ENCODE measurements around the gene MYOT. TPM values are rescaled to one million over a fixed set of nuclear protein-coding genes. Genes with fewer than 3 reads are reported as not detected.

Gene MYOT
- total RNA-seq, 4 donors from 2014 or later = 19.4 to 35.6 (median 30.0) TPM

DNA sequence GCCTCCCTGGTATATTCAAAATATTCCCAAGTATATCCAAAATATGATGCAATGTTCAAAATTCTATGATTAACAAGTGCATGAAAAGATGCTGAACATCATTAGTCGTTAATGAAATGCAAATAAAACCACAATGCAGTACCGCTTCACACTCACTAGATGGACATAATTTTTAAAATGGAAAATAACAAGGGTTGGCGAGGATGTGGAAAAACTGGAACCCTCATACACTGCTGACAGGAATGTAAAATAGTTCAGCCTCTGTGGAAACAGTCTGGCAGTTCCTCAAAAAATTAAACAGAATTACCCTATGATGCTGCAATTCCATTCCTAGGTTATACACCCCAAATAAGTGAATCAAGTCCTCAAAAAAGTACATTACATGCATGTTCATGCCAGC, 36.1 kb upstream of the MYOT start:
- Histone ChIP-seq H3K36me3 (no peaks in the 10 kb centered on the region), H3K9me3 (no peaks in the 10 kb centered on the region), H3K4me3 (no peak overlapping the region), H3K27ac (replicated peaks in 1 of 4) (peak overlapping the region; percentile 30 to 80 (median 78)), H3K4me1 (peaks cover 31 to 77% (median 58%) of the 10 kb centered on the region in 4 donors), H3K27me3 (no peaks in the 10 kb centered on the region)
- intact Hi-C loops (cut with DNase I) = no loop called here
- TF ChIP-seq POLR2A (IDR thresholded peaks at IDR 0.05; ENCODE audit: low read depth) (no peak), EP300 (IDR thresholded peaks at IDR 0.05) (no peak), POLR2AphosphoS5 (IDR thresholded peaks at IDR 0.05) (peak in 1 of 2 donors; percentile 53)
- TF ChIP-seq, protein P1, sequence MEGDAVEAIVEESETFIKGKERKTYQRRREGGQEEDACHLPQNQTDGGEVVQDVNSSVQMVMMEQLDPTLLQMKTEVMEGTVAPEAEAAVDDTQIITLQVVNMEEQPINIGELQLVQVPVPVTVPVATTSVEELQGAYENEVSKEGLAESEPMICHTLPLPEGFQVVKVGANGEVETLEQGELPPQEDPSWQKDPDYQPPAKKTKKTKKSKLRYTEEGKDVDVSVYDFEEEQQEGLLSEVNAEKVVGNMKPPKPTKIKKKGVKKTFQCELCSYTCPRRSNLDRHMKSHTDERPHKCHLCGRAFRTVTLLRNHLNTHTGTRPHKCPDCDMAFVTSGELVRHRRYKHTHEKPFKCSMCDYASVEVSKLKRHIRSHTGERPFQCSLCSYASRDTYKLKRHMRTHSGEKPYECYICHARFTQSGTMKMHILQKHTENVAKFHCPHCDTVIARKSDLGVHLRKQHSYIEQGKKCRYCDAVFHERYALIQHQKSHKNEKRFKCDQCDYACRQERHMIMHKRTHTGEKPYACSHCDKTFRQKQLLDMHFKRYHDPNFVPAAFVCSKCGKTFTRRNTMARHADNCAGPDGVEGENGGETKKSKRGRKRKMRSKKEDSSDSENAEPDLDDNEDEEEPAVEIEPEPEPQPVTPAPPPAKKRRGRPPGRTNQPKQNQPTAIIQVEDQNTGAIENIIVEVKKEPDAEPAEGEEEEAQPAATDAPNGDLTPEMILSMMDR (IDR thresholded peaks at IDR 0.05) = peak; percentile 39 to 72 (median 46)
- WGBS = 39% methylated on average over 3 of the region's 3 CpGs
- DNase-seq (ENCODE audit: extremely low spot score) = no peak

DNA sequence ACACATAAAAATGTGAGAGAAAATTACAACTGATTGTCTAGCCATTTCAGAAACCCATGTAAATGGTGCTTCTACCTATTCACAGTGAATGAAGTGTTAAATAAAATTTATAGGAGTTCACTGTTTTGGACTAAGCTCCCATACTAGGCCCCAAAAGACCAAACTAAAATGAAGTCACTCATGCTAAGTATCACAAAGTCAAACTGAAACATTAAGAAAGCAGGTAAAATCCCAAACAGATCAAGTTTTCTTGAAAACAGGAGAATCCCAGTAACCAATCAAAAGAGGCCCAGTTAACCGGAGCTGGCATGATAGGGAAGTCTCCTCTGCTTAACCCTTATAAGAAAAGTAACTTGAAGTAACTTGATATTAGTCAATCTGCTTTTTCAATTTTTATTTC, 35.2 kb upstream of the MYOT start:
- no peaks in the 10 kb centered on the region for H3K36me3 ChIP-seq
- intact Hi-C loops (cut with DNase I) = no loop called here
- TF ChIP-seq, protein P1 (IDR thresholded peaks at IDR 0.05) = no peak
- TF ChIP-seq POLR2AphosphoS5 (IDR thresholded peaks at IDR 0.05) = no peak
- DNase-seq (ENCODE audit: extremely low spot score) = no peak
- H3K27me3 ChIP-seq = no peaks in the 10 kb centered on the region
- no peak overlapping the region for H3K4me3 ChIP-seq
- peaks cover 35 to 86% (median 66%) of the 10 kb centered on the region in 4 donors for H3K4me1 ChIP-seq
- H3K9me3 ChIP-seq = no peaks in the 10 kb centered on the region
- WGBS = 59% methylated on average over 1 of the region's 1 CpG
- peak overlapping the region; percentile 42 to 80 (median 78) for H3K27ac ChIP-seq (replicated peaks in 1 of 4)

DNA sequence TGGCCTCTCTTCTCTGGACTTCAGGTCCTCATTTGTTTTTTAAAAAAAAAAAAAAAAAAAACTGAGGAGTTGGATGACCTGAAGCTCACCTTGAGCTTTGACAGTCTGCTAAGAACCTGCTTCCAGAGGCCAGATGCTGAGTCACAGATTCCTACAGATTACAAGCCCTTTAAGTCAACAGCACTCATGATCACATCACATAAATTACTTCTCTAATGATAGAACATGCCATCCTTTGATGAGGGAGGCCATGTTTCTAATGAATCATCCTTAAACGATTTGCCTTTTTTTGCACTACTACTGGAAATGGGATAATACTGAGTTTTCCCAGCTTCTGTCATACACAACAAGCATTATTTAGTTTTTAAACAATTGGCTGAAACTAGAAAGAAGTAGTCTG, 34.2 kb upstream of the MYOT start:
- intact Hi-C loops (cut with DNase I) = no loop called here
- WGBS = 23% methylated on average over 1 of the region's 1 CpG
- Histone ChIP-seq H3K4me3 (no peak overlapping the region), H3K9me3 (no peaks in the 10 kb centered on the region), H3K27me3 (no peaks in the 10 kb centered on the region), H3K27ac (replicated peaks in 1 of 4) (peak overlapping the region; percentile 42 to 80 (median 78)), H3K36me3 (no peaks in the 10 kb centered on the region), H3K4me1 (peaks cover 41 to 90% (median 72%) of the 10 kb centered on the region in 4 donors)
- no peak for TF ChIP-seq POLR2A (IDR thresholded peaks at IDR 0.05; ENCODE audit: low read depth)
- TF ChIP-seq EP300 (IDR thresholded peaks at IDR 0.05) = peak; percentile 68
- TF ChIP-seq POLR2AphosphoS5 (IDR thresholded peaks at IDR 0.05) = peak; percentile 44 to 78
- TF ChIP-seq, protein P1 (IDR thresholded peaks at IDR 0.05) = no peak
- no peak for DNase-seq (ENCODE audit: extremely low spot score)

DNA sequence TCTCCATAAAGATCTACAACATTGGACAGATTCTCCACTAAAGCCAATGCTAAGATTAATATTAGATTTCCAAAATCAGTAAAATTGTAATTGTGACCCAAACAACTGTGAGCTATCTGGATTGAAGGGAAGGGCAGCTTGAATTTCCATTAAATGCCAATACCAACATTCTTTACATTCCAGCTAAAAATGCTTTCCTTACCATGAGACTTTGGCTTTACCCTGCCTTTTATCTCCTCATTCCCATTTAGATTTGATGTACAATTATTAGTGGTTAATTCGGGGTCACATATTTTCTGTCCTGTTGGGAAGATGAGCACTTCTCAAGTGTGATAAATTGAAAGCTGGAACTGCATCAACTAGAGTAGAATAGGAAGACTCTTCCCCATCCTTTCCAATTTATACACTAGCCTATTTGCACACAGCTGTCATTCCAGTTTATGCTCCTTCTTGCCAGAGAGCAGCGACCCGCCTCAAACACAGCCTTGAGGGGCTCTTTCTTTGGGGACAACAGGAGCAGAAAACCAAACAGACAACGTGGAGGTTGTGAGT, 33.1 kb upstream of the MYOT start:
- TF ChIP-seq EP300 (IDR thresholded peaks at IDR 0.05) (no peak), POLR2AphosphoS5 (IDR thresholded peaks at IDR 0.05) (no peak), POLR2A (IDR thresholded peaks at IDR 0.05; ENCODE audit: low read depth) (no peak)
- TF ChIP-seq, protein P1 (IDR thresholded peaks at IDR 0.05) = no peak
- DNase-seq (ENCODE audit: extremely low spot score) = no peak
- Histone ChIP-seq H3K27me3 (no peaks in the 10 kb centered on the region), H3K36me3 (no peaks in the 10 kb centered on the region), H3K4me3 (no peak overlapping the region), H3K4me1 (peaks cover 41 to 97% (median 77%) of the 10 kb centered on the region in 4 donors), H3K27ac (replicated peaks in 1 of 4) (peak overlapping the region; percentile 70 to 80 (median 78)), H3K9me3 (no peaks in the 10 kb centered on the region)
- intact Hi-C loops (cut with DNase I) = no loop called here
- 74% methylated on average over 4 of the region's 4 CpGs for WGBS

DNA sequence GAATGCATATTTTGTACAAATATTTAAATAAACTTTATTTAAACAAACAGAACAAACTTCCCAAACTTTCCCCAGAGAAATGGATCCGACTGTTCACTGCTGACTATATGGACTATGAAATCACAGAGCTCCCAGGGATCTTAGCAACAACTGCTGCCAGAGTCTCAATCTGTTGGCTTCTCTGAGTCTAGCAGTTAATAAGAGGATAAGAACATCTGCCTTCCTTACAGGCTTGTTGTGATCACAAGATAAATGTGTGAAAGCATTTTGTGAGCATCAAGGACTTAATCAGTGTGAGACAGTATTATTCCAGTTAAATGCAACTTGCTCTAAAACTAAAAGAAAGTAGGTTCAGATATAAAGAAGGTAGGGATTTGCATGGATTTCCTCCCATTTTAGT, 31.4 kb upstream of the MYOT start:
- no peaks in the 10 kb centered on the region for H3K9me3 ChIP-seq

More for the DNA sequence above, 31.4 kb upstream of the MYOT start:
- Histone ChIP-seq H3K27me3 (no peaks in the 10 kb centered on the region), H3K27ac (replicated peaks in 1 of 4) (peak overlapping the region; percentile 70 to 80 (median 78)), H3K4me3 (no peak overlapping the region), H3K36me3 (no peaks in the 10 kb centered on the region), H3K4me1 (peaks cover 41 to 88% (median 69%) of the 10 kb centered on the region in 4 donors)
- no peak for DNase-seq (ENCODE audit: extremely low spot score)
- intact Hi-C loops (cut with DNase I) = no loop called here
- TF ChIP-seq POLR2A (IDR thresholded peaks at IDR 0.05; ENCODE audit: low read depth) = no peak
- no peak for TF ChIP-seq POLR2AphosphoS5 (IDR thresholded peaks at IDR 0.05)
- TF ChIP-seq EP300 (IDR thresholded peaks at IDR 0.05) = no peak
- TF ChIP-seq, protein P1 (IDR thresholded peaks at IDR 0.05) = no peak
- 43% methylated on average over 1 of the region's 1 CpG for WGBS
